Peyer's patch (tissue), 4 donors: ENCODE data around the gene KIF21A. TPM values are rescaled to one million over a fixed set of nuclear protein-coding genes. Genes with fewer than 3 reads are reported as not detected.
"Not testable (repeated sequence)": the region's sequence is repeated elsewhere in the genome, so short reads cannot be mapped to it uniquely, and the experiment has no call there.

Experiments used
- DNase-seq, 3 donors: peaks; one replicate each; pipeline ENCODE4 v3.0.0-alpha.2; 2017 to 2019
- H3K27ac ChIP-seq, 4 donors: fragments of 200-600 bp; sonication (generic); one replicate each; pipeline ENCODE4 v1.5.1; 2016 to 2019
- H3K27me3 ChIP-seq, 2 donors: fragments of 200-600 bp; sonication (generic); one replicate each; pipeline ENCODE4 v1.5.1; 2019
- H3K36me3 ChIP-seq, 3 donors: fragments of 200-600 bp; sonication (generic); one replicate each; pipeline ENCODE4 v1.5.1; 2016 to 2019
- H3K4me1 ChIP-seq, 4 donors: fragments of 200-600 bp; sonication (generic); one replicate each; pipeline ENCODE4 v1.5.1; 2016 to 2019
- H3K4me3 ChIP-seq, 4 donors: fragments of 200-600 bp; sonication (generic); 1 replicate in 3 of 4; 2 replicates in 1 of 4; pipeline ENCODE4 v1.5.1; 2016 to 2019; ENCODE audit warnings: mild to moderate bottlenecking in 1 of 4
- H3K9me3 ChIP-seq, 4 donors: fragments of 200-600 bp; sonication (generic); one replicate each; pipeline ENCODE4 v1.5.1; 2016 to 2019; ENCODE audit warnings: mild to moderate bottlenecking in 1 of 4
- POLR2A ChIP-seq, 2 donors: fragments of 450-650 bp; IDR thresholded peaks; one replicate each; pipeline ENCODE4 v1.5.1; 2017; ENCODE audit warnings: antibody characterized with exemption in 2 of 2, mild to moderate bottlenecking in 2 of 2, moderate library complexity in 2 of 2
- total RNA-seq, 4 donors: library from RNA; depleted of rRNA; stranded (reverse); fragments of >200 nt; gene quantifications; one replicate each; pipeline ENCODE4 v1.1.0, GENCODE V29; 2016
- TF ChIP-seq, protein P1 (sequence below), 6 experiments: fragments of 450-650 bp in 4 of 6; fragments of 200-600 bp in 2 of 6; sonication (generic) in 1 of 6; IDR thresholded peaks; one replicate each; pipeline ENCODE4 v1.5.1; 2017 to 2019; ENCODE audit warnings: antibody characterized with exemption in 6 of 6, mild to moderate bottlenecking in 3 of 6, moderate library complexity in 1 of 6

The KIF21A gene
- total RNA-seq, 4 donors from 2014 or later, result 14.7 to 41.3 (median 27.0) TPM

DNA sequence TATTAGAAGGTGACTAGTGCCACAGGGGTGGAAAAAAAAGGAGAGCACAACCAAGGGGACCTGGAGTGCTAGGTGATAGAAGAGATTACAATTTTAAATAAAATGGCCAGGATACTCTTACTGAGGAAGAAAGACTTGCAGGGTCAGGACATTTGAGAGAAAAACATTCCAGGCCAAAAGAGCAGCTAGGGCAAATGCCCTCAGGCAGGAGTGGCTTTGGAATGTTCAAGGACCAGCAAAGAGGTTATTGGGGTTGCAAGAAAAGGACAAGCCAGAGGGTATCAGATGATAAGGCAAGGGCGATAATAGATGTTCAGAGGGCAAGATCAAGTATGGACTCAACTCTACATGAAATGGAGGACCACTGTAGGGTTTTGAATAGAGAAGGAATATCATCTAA, 146.4 kb downstream of the KIF21A start:
- no peak for DNase-seq
- H3K4me3 ChIP-seq, result no peak overlapping the region
- no peaks in the 10 kb centered on the region for H3K4me1 ChIP-seq
- peaks cover 0 to 4% (median 2%) of the 10 kb centered on the region in 3 donors for H3K36me3 ChIP-seq
- H3K27ac ChIP-seq, result no peak overlapping the region
- no peaks in the 10 kb centered on the region for H3K27me3 ChIP-seq
- no peaks in the 10 kb centered on the region for H3K9me3 ChIP-seq
- no peak for TF ChIP-seq POLR2A (IDR thresholded peaks at IDR 0.05)

DNA sequence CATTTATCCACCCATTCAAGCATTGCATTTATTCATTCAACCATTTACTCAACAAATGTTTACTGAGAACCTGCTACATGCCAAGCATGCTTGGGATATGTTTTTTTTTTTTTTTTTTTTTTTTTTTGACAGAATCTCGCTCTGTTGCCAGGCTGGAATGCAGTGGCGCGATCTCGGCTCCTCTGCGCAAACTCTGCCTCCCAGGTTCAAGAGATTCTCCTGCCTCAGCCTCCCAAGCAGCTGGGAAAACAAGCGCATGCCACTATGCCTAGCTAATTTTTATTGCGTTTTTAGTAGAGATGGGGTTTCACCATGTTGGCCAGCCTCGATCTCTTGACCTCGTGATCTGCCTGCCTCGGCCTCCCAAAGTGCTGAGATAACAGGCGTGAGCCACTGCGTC, 147.3 kb downstream of the KIF21A start:
- H3K36me3 ChIP-seq, H3K9me3 ChIP-seq, H3K27me3 ChIP-seq, H3K4me3 ChIP-seq, H3K27ac ChIP-seq, DNase-seq, H3K4me1 ChIP-seq: not testable (repeated sequence)

DNA sequence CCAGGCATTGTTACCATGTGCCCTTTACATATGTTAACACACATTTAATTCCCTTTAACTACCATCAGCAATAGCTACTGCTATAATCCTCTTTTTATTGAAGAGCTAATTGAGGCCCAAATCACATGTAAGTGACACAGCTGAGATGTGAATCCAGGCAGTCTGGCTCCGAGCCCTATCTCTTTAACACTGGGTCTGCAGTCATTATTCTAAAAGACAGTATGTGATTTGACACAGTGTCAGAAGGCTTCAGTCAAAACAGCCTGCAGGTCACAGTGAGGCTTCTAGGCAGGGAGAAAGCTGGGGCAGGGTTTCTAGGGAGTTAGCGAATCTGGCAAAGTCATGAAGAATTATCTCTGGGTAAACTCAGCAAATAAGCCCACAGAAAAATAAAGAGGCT, 148.2 kb downstream of the KIF21A start:
- H3K9me3 ChIP-seq, result no peaks in the 10 kb centered on the region
- no peak for DNase-seq
- no peaks in the 10 kb centered on the region for H3K4me1 ChIP-seq
- no peak overlapping the region for H3K4me3 ChIP-seq
- TF ChIP-seq, protein P1, sequence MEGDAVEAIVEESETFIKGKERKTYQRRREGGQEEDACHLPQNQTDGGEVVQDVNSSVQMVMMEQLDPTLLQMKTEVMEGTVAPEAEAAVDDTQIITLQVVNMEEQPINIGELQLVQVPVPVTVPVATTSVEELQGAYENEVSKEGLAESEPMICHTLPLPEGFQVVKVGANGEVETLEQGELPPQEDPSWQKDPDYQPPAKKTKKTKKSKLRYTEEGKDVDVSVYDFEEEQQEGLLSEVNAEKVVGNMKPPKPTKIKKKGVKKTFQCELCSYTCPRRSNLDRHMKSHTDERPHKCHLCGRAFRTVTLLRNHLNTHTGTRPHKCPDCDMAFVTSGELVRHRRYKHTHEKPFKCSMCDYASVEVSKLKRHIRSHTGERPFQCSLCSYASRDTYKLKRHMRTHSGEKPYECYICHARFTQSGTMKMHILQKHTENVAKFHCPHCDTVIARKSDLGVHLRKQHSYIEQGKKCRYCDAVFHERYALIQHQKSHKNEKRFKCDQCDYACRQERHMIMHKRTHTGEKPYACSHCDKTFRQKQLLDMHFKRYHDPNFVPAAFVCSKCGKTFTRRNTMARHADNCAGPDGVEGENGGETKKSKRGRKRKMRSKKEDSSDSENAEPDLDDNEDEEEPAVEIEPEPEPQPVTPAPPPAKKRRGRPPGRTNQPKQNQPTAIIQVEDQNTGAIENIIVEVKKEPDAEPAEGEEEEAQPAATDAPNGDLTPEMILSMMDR (IDR thresholded peaks at IDR 0.05), result no peak
- no peak for TF ChIP-seq POLR2A (IDR thresholded peaks at IDR 0.05)
- H3K27me3 ChIP-seq, result no peaks in the 10 kb centered on the region
- H3K36me3 ChIP-seq, result peaks cover 0 to 4% (median 2%) of the 10 kb centered on the region in 3 donors
- no peak overlapping the region for H3K27ac ChIP-seq

DNA sequence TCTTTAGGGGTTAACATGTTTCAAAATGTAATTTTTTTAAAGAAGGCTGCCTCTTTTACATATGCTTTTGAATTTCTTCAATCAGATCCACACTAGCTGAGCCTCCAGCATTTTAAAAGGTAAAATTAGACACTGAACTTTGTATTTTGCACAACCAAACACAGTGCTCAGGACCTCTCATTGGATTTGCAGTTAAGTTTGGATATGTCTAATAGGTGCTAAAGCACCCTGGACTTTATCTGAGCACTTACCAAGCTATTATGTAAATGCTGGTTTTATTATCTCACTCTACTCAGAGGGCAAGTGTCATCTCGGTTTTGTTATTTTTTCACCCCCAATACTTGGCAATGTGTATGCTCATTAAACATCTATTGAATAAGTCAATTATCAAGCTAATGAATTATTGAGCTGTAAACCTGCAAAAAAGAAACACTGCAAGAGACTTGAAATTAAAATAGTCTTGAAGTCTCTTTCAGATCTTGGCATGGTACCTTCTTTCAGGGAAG, 150.7 kb downstream of the KIF21A start:
- Histone ChIP-seq H3K4me1 (no peaks in the 10 kb centered on the region), H3K36me3 (peaks cover 0 to 4% (median 0%) of the 10 kb centered on the region in 3 donors), H3K9me3 (no peaks in the 10 kb centered on the region), H3K4me3 (no peak overlapping the region), H3K27ac (no peak overlapping the region), H3K27me3 (no peaks in the 10 kb centered on the region)
- DNase-seq, result no peak
- no peak for TF ChIP-seq POLR2A (IDR thresholded peaks at IDR 0.05)
- TF ChIP-seq, protein P1 (IDR thresholded peaks at IDR 0.05), result no peak

DNA sequence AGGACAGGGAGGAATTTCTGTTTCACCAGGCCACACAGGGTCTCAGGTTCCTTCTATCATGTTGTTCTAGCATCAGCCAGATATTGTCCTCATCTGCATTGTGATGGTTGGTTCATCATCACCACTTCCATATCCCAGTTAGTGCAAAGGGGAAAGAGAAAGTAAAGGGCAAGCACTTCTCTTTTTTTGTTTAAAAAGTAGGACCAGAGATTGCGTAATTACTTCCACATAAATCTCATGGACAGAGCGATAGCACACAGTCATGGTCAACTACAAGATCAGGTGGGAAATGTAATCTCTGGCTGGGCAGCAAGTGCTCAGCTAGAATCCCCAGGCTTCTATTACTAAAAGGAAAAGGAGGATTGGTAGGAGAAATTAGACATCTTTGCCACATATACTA, 155.1 kb downstream of the KIF21A start:
- DNase-seq, result no peak
- H3K27me3 ChIP-seq, result no peaks in the 10 kb centered on the region
- H3K4me3 ChIP-seq, result no peak overlapping the region
- H3K27ac ChIP-seq, result no peak overlapping the region
- no peak for TF ChIP-seq POLR2A (IDR thresholded peaks at IDR 0.05)
- TF ChIP-seq, protein P1 (IDR thresholded peaks at IDR 0.05), result no peak
- H3K4me1 ChIP-seq, result no peaks in the 10 kb centered on the region
- no peaks in the 10 kb centered on the region for H3K9me3 ChIP-seq
- H3K36me3 ChIP-seq, result no peaks in the 10 kb centered on the region

DNA sequence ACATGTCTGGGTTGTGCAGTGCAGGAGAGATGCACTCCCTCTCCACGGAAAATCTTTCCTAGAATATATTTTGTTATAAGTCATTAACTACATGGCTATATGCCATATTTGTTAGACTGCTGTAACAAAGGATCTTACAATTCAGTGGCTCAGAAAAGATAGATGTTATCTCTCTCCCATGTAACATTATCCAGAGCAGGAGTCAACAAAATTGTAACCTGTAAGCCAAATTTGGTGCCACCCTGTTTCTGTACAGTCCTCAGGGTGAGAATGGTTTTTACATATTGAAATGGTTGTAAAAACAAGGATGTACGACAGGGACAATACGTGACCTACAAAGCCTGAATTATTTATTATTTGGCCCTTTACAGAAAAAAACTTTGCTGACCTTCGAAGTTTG, 155.5 kb downstream of the KIF21A start:
- no peaks in the 10 kb centered on the region for H3K36me3 ChIP-seq
- DNase-seq, result no peak
- H3K4me3 ChIP-seq, result no peak overlapping the region
- no peaks in the 10 kb centered on the region for H3K27me3 ChIP-seq
- H3K27ac ChIP-seq, result no peak overlapping the region
- H3K4me1 ChIP-seq, result no peaks in the 10 kb centered on the region
- no peaks in the 10 kb centered on the region for H3K9me3 ChIP-seq
- no peak for TF ChIP-seq POLR2A (IDR thresholded peaks at IDR 0.05)
- TF ChIP-seq, protein P1 (IDR thresholded peaks at IDR 0.05), result no peak

DNA sequence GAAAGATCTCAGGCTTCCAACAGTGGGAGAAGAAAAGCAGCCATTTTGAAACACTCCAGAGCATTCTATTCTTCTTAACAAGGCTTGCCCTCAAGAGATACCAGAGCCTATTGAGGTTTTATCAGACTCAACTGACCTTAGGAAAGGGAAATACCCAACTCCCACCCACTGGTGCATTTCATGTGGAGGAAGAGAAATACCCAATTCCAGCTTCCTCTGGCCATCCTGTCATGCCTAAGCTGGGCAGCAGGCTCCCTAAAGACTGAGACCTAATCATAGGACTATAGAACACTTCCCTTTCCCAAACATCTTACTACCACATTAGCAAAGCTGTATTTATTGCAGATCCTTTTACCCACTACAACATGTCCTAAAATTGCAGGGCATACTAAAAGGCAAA, 164.5 kb downstream of the KIF21A start:
- H3K4me3 ChIP-seq, result no peak overlapping the region
- TF ChIP-seq, protein P1 (IDR thresholded peaks at IDR 0.05), result no peak
- no peak for TF ChIP-seq POLR2A (IDR thresholded peaks at IDR 0.05)
- H3K27me3 ChIP-seq, result no peaks in the 10 kb centered on the region
- no peaks in the 10 kb centered on the region for H3K36me3 ChIP-seq
- DNase-seq, result no peak
- H3K4me1 ChIP-seq, result no peaks in the 10 kb centered on the region
- H3K27ac ChIP-seq, result no peak overlapping the region
- H3K9me3 ChIP-seq, result no peaks in the 10 kb centered on the region
